Right hindlimb (tissue), 1 donor: ENCODE measurements around the gene STXBP3.

Experiments
- DNase-seq: peaks from one replicate; pipeline ENCODE4 v3.0.0-alpha.2; 2018

STXBP3 gene

DNA sequence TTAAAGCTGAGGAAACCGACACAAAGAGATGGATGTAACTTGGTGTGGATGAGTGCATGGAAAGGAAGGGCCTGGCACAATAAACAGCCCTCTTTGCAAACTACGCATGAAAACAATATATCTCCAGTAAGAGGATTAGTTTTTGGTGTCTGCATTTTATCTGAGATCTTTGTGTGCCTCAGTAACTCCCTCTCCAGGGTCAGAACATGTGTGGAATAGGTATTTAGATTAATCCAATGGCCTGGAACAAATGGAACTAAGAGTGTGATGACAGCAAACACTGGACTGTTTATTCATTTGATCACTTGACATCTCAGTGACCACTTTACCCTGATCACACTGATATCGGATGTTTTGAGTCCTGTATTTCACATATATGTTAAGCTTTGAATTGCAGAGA, 65.1 kb downstream of the STXBP3 start:
- DNase-seq, result no peak

GRCh38 chr1:108813326-108813725, 66.9 kb downstream of the STXBP3 start:
- no peak for DNase-seq

DNA sequence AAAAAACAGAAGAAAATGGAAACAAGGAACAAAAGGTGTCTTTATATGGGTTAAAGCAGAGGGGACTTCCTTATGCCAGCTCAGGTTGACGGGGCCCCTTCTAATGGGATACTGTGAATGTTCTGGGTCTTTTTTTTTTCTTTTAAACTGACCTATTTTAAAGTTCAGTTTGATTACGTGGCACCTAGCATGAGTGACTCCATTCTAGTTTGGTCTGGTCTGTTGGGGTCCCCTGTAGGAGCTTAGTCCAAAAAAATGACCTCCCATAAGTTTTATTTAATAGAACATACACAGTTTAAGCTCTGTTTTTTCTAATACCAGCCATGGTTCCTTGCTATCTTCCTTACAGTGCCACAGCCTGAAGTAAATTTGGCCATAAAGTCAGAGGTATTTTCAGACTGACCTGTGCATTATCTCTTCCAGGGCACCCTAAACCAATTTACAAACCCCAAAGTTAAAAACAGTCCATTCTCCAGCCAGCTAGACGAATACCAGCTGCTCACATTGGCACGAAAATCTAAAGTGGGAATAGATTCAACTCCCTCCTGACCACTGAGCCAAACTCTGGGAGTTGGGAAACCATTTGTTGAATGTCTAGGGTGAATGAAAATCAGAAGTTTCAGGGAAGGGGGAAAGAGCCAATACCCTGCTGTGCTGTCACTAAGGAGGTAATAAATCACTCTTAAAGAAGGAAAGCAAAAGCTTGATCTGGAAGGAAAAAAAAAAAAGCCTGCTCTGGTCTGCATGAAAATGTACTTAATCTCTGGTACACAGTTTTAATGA, 68.1 kb downstream of the STXBP3 start:
- peak; percentile 68 for DNase-seq

- no peak for DNase-seq
These were observed 69.1 kb downstream of the STXBP3 start for GRCh38 chr1:108815566-108815965.

DNA sequence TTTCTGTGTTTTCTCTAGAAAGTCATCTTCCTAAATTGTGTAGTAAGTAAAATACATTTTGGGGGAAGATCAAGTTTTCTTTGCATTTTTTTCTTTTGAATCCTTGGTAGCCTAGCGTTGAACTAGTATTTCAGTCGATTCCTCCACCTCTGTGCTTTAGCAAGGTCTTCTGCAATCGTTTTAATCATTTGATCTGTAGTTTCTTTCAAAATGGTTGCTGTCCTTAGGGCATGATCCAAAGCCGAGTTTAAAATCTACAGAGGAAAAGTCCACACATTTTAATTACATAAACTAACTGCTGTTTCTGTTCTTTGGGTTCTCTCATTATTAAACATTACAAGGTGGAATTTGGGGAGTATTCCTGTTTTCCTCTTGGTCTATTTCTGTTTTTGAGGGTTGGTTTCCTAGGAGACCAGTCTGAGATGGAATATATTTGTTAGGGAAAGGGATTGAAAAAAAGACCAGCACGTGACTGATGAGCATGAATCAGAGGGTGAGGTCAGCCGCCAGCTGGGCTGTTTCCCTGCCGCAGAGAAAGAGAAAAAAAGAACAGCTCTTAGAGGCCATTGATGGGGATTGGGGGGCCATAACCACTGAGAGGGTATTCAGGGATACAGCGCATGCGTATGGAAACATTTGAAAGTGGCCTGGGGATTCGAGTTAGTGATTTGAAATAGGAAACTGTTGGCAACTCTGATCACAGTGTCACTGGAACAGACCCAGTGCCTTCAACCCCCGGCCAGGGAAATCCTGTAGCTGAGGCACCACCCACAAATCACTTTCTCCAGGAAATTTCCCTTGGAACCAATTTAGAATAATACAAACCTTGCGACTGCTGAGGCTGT, 69.8 kb downstream of the STXBP3 start:
- peak; percentile 96 for DNase-seq

- DNase-seq, result peak; percentile 83
These were observed 70.5 kb downstream of the STXBP3 start for GRCh38 chr1:108817016-108817415.

- DNase-seq, result no peak
These were observed 71.3 kb downstream of the STXBP3 start for GRCh38 chr1:108817811-108818210.

GRCh38 chr1:108819878-108820277, 73.4 kb downstream of the STXBP3 start:
- no peak for DNase-seq

GRCh38 chr1:108823632-108824031, 77.2 kb downstream of the STXBP3 start:
- no peak for DNase-seq

GRCh38 chr1:108824051-108824450, 77.6 kb downstream of the STXBP3 start:
- DNase-seq, result no peak

DNA sequence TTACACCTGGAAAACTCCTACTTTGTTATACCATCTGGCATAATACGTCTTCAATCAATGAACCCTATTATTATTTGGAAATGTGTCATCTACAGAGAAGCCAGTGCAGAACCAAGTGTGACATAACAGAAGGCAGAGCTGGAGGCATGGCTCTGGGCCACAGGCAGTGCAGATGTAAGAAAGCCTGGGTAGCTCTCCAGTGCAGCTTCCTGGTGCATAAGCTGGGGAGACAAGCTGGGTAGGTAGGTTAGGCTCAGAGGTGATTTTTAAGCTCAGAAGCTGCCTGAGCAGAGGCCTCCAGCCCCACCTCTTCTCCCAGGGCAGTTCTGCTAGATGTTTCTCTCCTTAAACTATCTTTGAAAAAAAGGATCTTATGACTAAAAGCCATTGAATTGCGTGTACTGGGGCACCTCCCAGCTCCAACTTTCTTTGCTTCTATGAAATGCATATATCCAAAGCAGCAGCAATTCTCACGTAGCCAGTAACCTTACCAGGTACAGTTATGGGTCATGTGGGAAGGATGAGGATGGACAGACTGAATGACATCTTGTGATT, 79.7 kb downstream of the STXBP3 start:
- no peak for DNase-seq

GRCh38 chr1:108828074-108828961, 81.8 kb downstream of the STXBP3 start:
- DNase-seq, result peak; percentile 79

DNA sequence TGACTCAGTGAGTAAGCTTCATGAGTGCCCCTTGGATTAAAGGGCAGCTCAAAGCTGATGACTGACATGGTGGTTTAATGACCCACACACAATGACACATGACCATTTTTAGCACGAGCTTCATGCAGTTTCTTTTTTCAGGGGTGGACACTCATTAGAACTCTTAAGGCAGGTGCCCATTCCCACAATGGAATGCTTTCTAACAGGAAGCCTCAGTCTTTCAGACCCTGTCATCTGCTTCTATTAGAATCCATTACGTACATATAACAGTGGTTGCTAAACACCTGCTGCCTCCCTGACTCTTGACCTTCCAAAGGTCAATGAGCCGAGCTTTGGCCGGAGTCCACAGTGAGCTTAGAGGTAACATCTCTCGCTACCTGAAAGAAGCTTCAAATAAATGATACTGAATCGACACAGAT, 83.0 kb downstream of the STXBP3 start:
- DNase-seq, result no peak

- peak; percentile 72 for DNase-seq
These were observed 83.9 kb downstream of the STXBP3 start for GRCh38 chr1:108830119-108831008.

GRCh38 chr1:108831225-108831624, 84.8 kb downstream of the STXBP3 start:
- no peak for DNase-seq

DNA sequence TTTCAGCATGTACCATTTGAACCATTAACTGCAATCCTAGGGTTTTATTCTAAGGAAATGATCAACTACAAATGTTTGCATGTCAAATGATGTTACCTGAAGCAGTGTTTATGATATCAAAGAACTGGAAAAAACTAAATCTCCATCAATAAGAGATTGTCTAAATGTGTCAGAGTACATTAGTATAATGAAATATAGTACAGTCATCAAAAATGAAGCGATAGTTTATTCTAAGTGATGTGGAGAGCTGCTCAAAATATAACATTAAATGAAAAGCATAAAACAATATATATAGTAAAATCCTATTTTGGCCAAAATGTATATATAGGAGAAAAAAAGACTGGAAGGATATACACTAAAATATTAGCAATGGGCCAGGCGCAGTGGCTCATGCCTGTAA, 86.5 kb downstream of the STXBP3 start:
- DNase-seq, result no peak

DNA sequence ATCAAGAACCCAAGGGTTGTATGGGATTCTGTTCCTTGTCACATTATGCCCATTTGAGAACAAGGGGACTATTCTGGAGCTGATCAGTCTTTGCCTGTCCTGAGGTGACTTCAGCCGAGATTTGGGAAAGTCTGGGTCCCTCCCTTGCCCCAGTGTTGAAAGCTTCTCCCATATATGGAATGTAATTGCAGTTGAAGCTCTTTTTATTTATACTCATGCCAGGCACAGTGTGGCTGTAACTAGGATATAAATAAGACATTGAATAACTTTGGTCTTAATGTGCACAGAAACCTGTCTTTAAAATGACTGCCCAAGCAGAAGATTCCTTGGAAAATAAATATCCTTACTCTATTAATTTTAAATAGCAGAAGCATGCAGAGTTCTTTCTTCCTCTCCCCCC, 95.2 kb downstream of the STXBP3 start:
- no peak for DNase-seq

DNA sequence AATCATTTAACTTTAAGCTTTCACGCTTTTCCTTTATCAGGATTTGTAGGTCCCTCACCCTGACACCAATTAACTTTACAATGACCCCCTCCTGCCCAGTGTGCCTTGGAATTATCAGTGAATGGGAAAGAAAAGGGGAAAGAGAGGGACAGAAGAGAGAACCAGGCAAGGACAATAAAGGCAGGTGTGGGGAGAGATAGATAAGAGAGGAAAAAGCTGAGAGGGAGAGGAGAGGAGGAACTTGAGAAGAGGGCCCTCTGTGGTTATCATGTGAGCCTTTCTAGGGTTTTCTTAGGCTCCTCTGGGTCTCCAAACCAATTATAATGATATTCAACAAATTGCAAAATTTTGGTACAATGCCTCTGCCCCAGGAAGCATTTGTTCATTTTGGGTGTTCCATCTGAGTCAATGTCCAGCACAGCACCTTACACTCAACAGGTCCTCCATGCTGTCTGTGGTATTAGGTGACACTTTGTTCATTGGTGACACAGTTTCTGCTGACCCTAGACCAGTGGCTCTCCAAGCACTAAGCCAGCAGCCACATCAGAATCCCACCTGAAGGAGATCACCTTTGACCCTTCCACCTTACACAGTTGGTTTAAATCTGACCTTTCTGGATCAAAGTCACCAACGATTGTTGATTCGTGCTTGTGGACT, 96.2 kb downstream of the STXBP3 start:
- DNase-seq, result no peak

DNA sequence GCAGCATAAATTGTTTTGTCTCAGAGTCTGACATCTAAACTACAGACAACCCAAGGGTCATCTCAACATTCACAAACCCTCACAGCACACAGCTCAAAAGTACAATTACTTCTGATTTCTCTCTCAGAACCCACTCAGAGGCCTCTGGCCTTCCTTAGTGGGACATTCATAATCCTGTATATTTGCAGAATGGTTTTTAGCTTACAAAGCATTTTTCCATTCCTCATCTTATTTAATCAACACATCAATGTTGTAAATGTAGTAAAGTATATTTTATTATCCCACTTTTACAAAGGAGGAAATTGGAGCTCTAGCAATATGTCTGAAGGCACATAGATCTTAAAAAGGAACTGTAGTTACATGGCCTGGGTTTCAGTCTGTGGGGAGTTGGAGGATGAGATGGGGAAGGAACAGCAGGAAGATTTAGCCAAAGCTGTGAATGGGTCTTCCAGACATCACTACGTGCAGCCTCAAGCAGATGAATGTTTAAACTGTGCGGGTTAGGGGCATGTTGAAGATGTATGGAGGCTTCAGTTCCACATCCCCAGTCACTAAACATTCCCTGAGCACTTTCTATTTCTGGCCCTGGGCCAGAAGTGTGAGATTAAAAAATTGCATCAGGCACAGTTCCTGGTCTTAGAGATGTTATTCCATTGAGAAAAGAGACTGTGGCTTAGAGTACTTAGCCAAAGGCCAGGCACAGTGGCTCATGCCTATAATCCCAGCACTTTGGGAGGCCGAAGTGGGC, 97.1 kb downstream of the STXBP3 start:
- DNase-seq, result no peak

- no peak for DNase-seq
These were observed 99.0 kb downstream of the STXBP3 start for GRCh38 chr1:108845446-108845845.
